Peyer's patch (tissue), 4 donors: ENCODE data around the gene RFTN1. TPM values are rescaled to one million over a fixed set of nuclear protein-coding genes. Genes with fewer than 3 reads are reported as not detected.

Experiments
- DNase-seq, 3 donors: peaks; one replicate each; pipeline ENCODE4 v3.0.0-alpha.2; 2017 to 2019
- H3K27ac ChIP-seq, 4 donors: fragments of 200-600 bp; sonication (generic); one replicate each; pipeline ENCODE4 v1.5.1; 2016 to 2019
- H3K27me3 ChIP-seq, 2 donors: fragments of 200-600 bp; sonication (generic); one replicate each; pipeline ENCODE4 v1.5.1; 2019
- H3K36me3 ChIP-seq, 3 donors: fragments of 200-600 bp; sonication (generic); one replicate each; pipeline ENCODE4 v1.5.1; 2016 to 2019
- H3K4me1 ChIP-seq, 4 donors: fragments of 200-600 bp; sonication (generic); one replicate each; pipeline ENCODE4 v1.5.1; 2016 to 2019
- H3K4me3 ChIP-seq, 4 donors: fragments of 200-600 bp; sonication (generic); 1 replicate in 3 of 4; 2 replicates in 1 of 4; pipeline ENCODE4 v1.5.1; 2016 to 2019; ENCODE audit warnings: mild to moderate bottlenecking in 1 of 4
- H3K9me3 ChIP-seq, 4 donors: fragments of 200-600 bp; sonication (generic); one replicate each; pipeline ENCODE4 v1.5.1; 2016 to 2019; ENCODE audit warnings: mild to moderate bottlenecking in 1 of 4
- CTCF ChIP-seq, 6 experiments: fragments of 450-650 bp in 4 of 6; fragments of 200-600 bp in 2 of 6; sonication (generic) in 1 of 6; IDR thresholded peaks; one replicate each; pipeline ENCODE4 v1.5.1; 2017 to 2019; ENCODE audit warnings: antibody characterized with exemption in 6 of 6, mild to moderate bottlenecking in 3 of 6, moderate library complexity in 1 of 6
- POLR2A ChIP-seq, 2 donors: fragments of 450-650 bp; IDR thresholded peaks; one replicate each; pipeline ENCODE4 v1.5.1; 2017; ENCODE audit warnings: antibody characterized with exemption in 2 of 2, mild to moderate bottlenecking in 2 of 2, moderate library complexity in 2 of 2
- total RNA-seq, 4 donors: library from RNA; depleted of rRNA; stranded (reverse); fragments of >200 nt; gene quantifications; one replicate each; pipeline ENCODE4 v1.1.0, GENCODE V29; 2016

RFTN1 gene
- total RNA-seq, 4 donors from 2014 or later = 6.1 to 135 (median 32.0) TPM

GRCh38 chr3:16474920-16475319, 38.6 kb downstream of the RFTN1 start:
- no peak for DNase-seq
- H3K27ac ChIP-seq = no peak overlapping the region
- TF ChIP-seq POLR2A (IDR thresholded peaks at IDR 0.05) (no peak), CTCF (IDR thresholded peaks at IDR 0.05) (no peak)
- H3K27me3 ChIP-seq = no peaks in the 10 kb centered on the region
- H3K36me3 ChIP-seq = no peaks in the 10 kb centered on the region
- H3K4me1 ChIP-seq = peaks cover 0 to 7% (median 2%) of the 10 kb centered on the region in 4 donors
- no peak overlapping the region for H3K4me3 ChIP-seq
- no peaks in the 10 kb centered on the region for H3K9me3 ChIP-seq

GRCh38 chr3:16474216-16474615, 39.3 kb downstream of the RFTN1 start:
- peaks cover 0 to 7% (median 2%) of the 10 kb centered on the region in 4 donors for H3K4me1 ChIP-seq
- no peak for DNase-seq
- H3K27ac ChIP-seq = no peak overlapping the region
- H3K36me3 ChIP-seq = no peaks in the 10 kb centered on the region
- TF ChIP-seq POLR2A (IDR thresholded peaks at IDR 0.05) = no peak
- TF ChIP-seq CTCF (IDR thresholded peaks at IDR 0.05) = no peak
- H3K27me3 ChIP-seq = no peaks in the 10 kb centered on the region
- H3K4me3 ChIP-seq = no peak overlapping the region
- H3K9me3 ChIP-seq = no peaks in the 10 kb centered on the region

- peak overlapping the region in 1 of 4 donors; percentile 12 for H3K27ac ChIP-seq
- TF ChIP-seq POLR2A (IDR thresholded peaks at IDR 0.05) = no peak
- no peak for TF ChIP-seq CTCF (IDR thresholded peaks at IDR 0.05)
- H3K4me3 ChIP-seq = no peak overlapping the region
- no peaks in the 10 kb centered on the region for H3K27me3 ChIP-seq
- no peak for DNase-seq
- peaks cover 0 to 9% (median 5%) of the 10 kb centered on the region in 4 donors for H3K4me1 ChIP-seq
- no peaks in the 10 kb centered on the region for H3K36me3 ChIP-seq
- no peaks in the 10 kb centered on the region for H3K9me3 ChIP-seq
Observed at GRCh38 chr3:16472593-16472992, 40.9 kb downstream of the RFTN1 start.

- Histone ChIP-seq H3K9me3 (no peaks in the 10 kb centered on the region), H3K27me3 (no peaks in the 10 kb centered on the region), H3K36me3 (no peaks in the 10 kb centered on the region), H3K27ac (no peak overlapping the region), H3K4me3 (no peak overlapping the region), H3K4me1 (peaks cover 0 to 9% (median 3%) of the 10 kb centered on the region in 4 donors)
- TF ChIP-seq POLR2A (IDR thresholded peaks at IDR 0.05) = no peak
- no peak for TF ChIP-seq CTCF (IDR thresholded peaks at IDR 0.05)
- DNase-seq = no peak
Observed at GRCh38 chr3:16471897-16472296, 41.6 kb downstream of the RFTN1 start.

- no peak for DNase-seq
- peaks cover 0 to 9% (median 0%) of the 10 kb centered on the region in 4 donors for H3K4me1 ChIP-seq
- no peaks in the 10 kb centered on the region for H3K27me3 ChIP-seq
- no peak for TF ChIP-seq CTCF (IDR thresholded peaks at IDR 0.05)
- TF ChIP-seq POLR2A (IDR thresholded peaks at IDR 0.05) = no peak
- H3K27ac ChIP-seq = no peak overlapping the region
- H3K4me3 ChIP-seq = no peak overlapping the region
- no peaks in the 10 kb centered on the region for H3K36me3 ChIP-seq
- H3K9me3 ChIP-seq = no peaks in the 10 kb centered on the region
Observed at GRCh38 chr3:16470590-16470989, 42.9 kb downstream of the RFTN1 start.
